Activated CD4-positive, alpha-beta T cell treated with anti-CD3 and anti-CD28 coated beads, Interleukin-2, amount 10 ng/mL, durations not matched to agents 24 days and 14 days (primary cell): ENCODE results near the gene PRKCH. TPM values are rescaled to one million over a fixed set of nuclear protein-coding genes. Genes with fewer than 3 reads are reported as not detected.
A peak's percentile ranks its signal among the peaks of the same experiment; 100 is the strongest.

Experiments
- DNase-seq: peaks from one replicate; pipeline ENCODE4 v3.0.0; 2022
- H3K27ac Mint-ChIP-seq: one replicate; pipeline ENCODE4 v1.8.0; 2022; ENCODE audit warnings: mild to moderate bottlenecking, mixed read lengths
- H3K27me3 Mint-ChIP-seq: one replicate; pipeline ENCODE4 v1.8.0; 2022; ENCODE audit warnings: mixed read lengths
- H3K36me3 Mint-ChIP-seq: one replicate; pipeline ENCODE4 v1.8.0; 2022; ENCODE audit warnings: low read depth, mild to moderate bottlenecking, mixed read lengths
- H3K4me1 Mint-ChIP-seq: one replicate; pipeline ENCODE4 v1.8.0; 2021; ENCODE audit warnings: mixed read lengths
- H3K4me3 Mint-ChIP-seq: one replicate; pipeline ENCODE4 v1.8.0; 2022; ENCODE audit warnings: mild to moderate bottlenecking, moderate library complexity, mixed read lengths
- H3K9me3 Mint-ChIP-seq: one replicate; pipeline ENCODE4 v1.8.0; 2021; ENCODE audit warnings: mixed read lengths
- intact Hi-C: fragments of 100-400 bp; cut with micrococcal nuclease; formaldehyde crosslinking; loops from one replicate; pipeline ENCODE4 v1.15.1; 2023
- total RNA-seq: library from RNA; stranded (reverse); gene quantifications from 2 replicates; pipeline ENCODE4 v1.2.3, GENCODE V29; 2022

Gene PRKCH
- total RNA-seq, 1 donor from 2014 or later: 118 TPM

DNA sequence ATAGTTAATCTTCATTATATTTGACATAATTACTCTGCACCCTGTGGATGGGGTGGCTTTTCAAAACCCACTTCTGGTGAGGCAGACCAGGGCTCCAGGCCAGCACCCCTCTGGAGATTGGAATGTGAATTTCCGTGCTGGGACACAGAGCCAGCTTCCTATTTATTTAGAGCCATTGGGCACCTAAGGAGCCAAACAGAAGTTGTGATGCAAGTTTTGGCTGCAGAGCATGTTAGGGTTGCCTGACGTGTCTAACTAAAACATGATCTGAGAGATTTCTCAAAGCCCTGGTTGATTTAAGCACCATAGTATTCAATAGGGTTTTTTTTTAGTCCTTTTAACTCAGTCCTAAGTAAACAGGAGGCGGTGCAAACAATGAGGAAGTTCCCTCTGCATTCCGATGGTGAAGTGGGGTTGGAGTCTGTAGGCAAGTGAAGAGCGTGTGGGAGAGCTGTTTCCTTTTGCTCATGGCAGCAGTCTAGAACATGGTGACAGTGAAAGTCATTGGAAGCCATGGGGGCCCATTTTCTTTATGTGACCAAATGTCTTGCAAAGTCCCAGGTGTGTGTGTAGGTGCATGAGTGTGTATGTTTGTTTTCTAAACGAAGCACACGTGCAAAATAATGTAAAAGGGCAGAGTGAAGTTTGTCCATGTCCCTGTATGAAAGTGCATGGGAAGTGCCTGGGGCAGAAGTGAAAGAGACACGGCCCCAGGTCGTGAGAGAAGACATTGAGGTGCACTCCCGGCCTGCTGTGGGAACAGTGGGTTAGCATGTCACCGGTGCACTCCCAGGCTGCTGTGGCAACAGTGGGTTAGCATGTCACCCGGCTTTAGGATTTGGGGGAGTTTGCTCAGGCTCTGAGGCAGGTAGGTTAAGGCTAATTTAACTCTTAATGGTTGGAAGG is 117.7 kb downstream of the PRKCH start:
- no peaks in the 10 kb centered on the region for H3K9me3 Mint-ChIP-seq
- intact Hi-C loops: loop anchor here (1.0 kb wide), 3 partner anchors 18 to 51 kb away; no protein-coding TSS in a partner anchor
- H3K27ac Mint-ChIP-seq: peak overlapping the region; percentile 96
- H3K36me3 Mint-ChIP-seq: peaks cover 28% of the 10 kb centered on the region
- H3K27me3 Mint-ChIP-seq: no peaks in the 10 kb centered on the region
- peak; percentile 85 for DNase-seq
- peak overlapping the region; percentile 87 for H3K4me3 Mint-ChIP-seq
- H3K4me1 Mint-ChIP-seq: peaks cover 78% of the 10 kb centered on the region

- H3K27me3 Mint-ChIP-seq: no peaks in the 10 kb centered on the region
- H3K36me3 Mint-ChIP-seq: peaks cover 26% of the 10 kb centered on the region
- peaks cover 79% of the 10 kb centered on the region for H3K4me1 Mint-ChIP-seq
- intact Hi-C loops: loop anchor here (1.0 to 10.0 kb wide), 3 partner anchors 34 to 455 kb away; partner anchors contain the start of genes SLC38A6 and TRMT5
- no peak for DNase-seq
- H3K9me3 Mint-ChIP-seq: no peaks in the 10 kb centered on the region
- peak overlapping the region; percentile 96 for H3K27ac Mint-ChIP-seq
- peak overlapping the region; percentile 87 for H3K4me3 Mint-ChIP-seq
Observed at GRCh38 chr14:61439779-61440418, 118.5 kb downstream of the PRKCH start.

DNA sequence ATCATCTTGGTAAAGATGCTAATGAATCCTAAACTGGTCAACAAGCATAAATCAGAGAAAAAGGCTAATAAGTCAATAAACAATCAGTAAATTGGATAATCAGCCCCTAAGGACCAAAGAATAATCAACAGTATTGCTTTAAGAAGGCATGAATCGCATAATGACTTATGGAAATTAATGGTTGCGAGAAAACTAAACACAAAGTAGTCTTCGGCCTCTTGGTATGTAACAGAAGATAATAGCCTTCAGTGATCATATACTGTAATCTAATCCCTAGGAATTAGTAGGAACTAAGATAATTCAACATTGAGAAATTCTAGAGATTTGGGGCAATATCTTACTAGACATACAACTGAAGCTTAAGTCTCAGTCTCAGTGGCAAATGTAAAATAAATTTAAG is 122.1 kb downstream of the PRKCH start:
- Mint-ChIP-seq H3K27ac (peak overlapping the region; percentile 87), H3K4me1 (peaks cover 83% of the 10 kb centered on the region), H3K27me3 (no peaks in the 10 kb centered on the region), H3K36me3 (peaks cover 38% of the 10 kb centered on the region), H3K4me3 (peak overlapping the region; percentile 70), H3K9me3 (no peaks in the 10 kb centered on the region)
- intact Hi-C loops: loop anchor here (10.0 kb wide), 1 partner anchor 459 kb away; the partner anchor contains the start of genes SLC38A6 and TRMT5
- DNase-seq: no peak

GRCh38 chr14:61444215-61444768 is 122.9 kb downstream of the PRKCH start:
- intact Hi-C loops: loop anchor here (1.0 to 10.0 kb wide), 3 partner anchors 8 to 459 kb away; partner anchors contain the start of genes SLC38A6 and TRMT5
- Mint-ChIP-seq H3K36me3 (peaks cover 44% of the 10 kb centered on the region), H3K27ac (peak overlapping the region; percentile 87), H3K27me3 (no peaks in the 10 kb centered on the region), H3K9me3 (no peaks in the 10 kb centered on the region), H3K4me1 (peaks cover 83% of the 10 kb centered on the region), H3K4me3 (peak overlapping the region; percentile 70)
- peak; percentile 91 for DNase-seq

GRCh38 chr14:61451491-61451890 is 130.1 kb downstream of the PRKCH start:
- no peaks in the 10 kb centered on the region for H3K27me3 Mint-ChIP-seq
- H3K36me3 Mint-ChIP-seq: peaks cover 76% of the 10 kb centered on the region
- intact Hi-C loops: loop anchor here (10.0 kb wide), 1 partner anchor 127 kb away; the partner anchor contains the start of gene PRKCH
- peak; percentile 59 for DNase-seq
- H3K9me3 Mint-ChIP-seq: no peaks in the 10 kb centered on the region
- H3K4me3 Mint-ChIP-seq: peak overlapping the region; percentile 87
- H3K4me1 Mint-ChIP-seq: peaks cover 92% of the 10 kb centered on the region
- peak overlapping the region; percentile 98 for H3K27ac Mint-ChIP-seq

- intact Hi-C loops: loop anchor here (1.0 to 10.0 kb wide), 7 partner anchors 8 to 155 kb away; partner anchors contain the start of gene PRKCH
- Mint-ChIP-seq H3K4me3 (peak overlapping the region; percentile 87), H3K27me3 (no peaks in the 10 kb centered on the region), H3K4me1 (peaks cover 91% of the 10 kb centered on the region), H3K27ac (peak overlapping the region; percentile 98), H3K9me3 (no peaks in the 10 kb centered on the region), H3K36me3 (peaks cover 77% of the 10 kb centered on the region)
- DNase-seq: peak; percentile 73
Observed at GRCh38 chr14:61451891-61452400, 130.6 kb downstream of the PRKCH start.

DNA sequence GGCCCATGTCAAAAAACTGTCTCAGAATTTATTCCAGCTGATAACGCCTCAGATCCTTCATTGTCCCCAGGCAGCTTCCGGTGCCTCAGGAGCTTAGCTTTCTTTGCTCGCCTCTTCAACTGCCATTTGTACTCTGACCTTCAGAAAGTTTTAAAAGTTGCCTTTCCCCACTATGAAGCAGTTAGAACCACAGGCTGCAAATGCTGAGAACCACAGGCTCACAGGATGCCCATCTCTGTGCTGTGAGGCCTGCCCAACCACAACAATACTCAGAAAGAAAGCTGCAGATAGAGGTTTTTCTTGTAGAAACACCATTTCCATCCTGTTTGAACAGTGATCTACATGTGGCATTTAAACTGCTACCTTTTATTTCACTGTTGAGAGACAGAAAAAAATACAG is 131.1 kb downstream of the PRKCH start:
- H3K27me3 Mint-ChIP-seq: no peaks in the 10 kb centered on the region
- DNase-seq: peak; percentile 92
- peak overlapping the region; percentile 98 for H3K27ac Mint-ChIP-seq
- H3K36me3 Mint-ChIP-seq: peaks cover 78% of the 10 kb centered on the region
- peak overlapping the region; percentile 87 for H3K4me3 Mint-ChIP-seq
- H3K4me1 Mint-ChIP-seq: peaks cover 90% of the 10 kb centered on the region
- intact Hi-C loops: loop anchor here (1.0 to 10.0 kb wide), 7 partner anchors 8 to 155 kb away; partner anchors contain the start of gene PRKCH
- no peaks in the 10 kb centered on the region for H3K9me3 Mint-ChIP-seq

GRCh38 chr14:61453103-61453767 is 131.9 kb downstream of the PRKCH start:
- peak overlapping the region; percentile 87 for H3K4me3 Mint-ChIP-seq
- peak overlapping the region; percentile 98 for H3K27ac Mint-ChIP-seq
- peaks cover 82% of the 10 kb centered on the region for H3K36me3 Mint-ChIP-seq
- peaks cover 88% of the 10 kb centered on the region for H3K4me1 Mint-ChIP-seq
- H3K9me3 Mint-ChIP-seq: no peaks in the 10 kb centered on the region
- DNase-seq: no peak
- intact Hi-C loops: loop anchor here (2.0 to 10.0 kb wide), 4 partner anchors 46 to 128 kb away; partner anchors contain the start of gene PRKCH
- no peaks in the 10 kb centered on the region for H3K27me3 Mint-ChIP-seq

DNA sequence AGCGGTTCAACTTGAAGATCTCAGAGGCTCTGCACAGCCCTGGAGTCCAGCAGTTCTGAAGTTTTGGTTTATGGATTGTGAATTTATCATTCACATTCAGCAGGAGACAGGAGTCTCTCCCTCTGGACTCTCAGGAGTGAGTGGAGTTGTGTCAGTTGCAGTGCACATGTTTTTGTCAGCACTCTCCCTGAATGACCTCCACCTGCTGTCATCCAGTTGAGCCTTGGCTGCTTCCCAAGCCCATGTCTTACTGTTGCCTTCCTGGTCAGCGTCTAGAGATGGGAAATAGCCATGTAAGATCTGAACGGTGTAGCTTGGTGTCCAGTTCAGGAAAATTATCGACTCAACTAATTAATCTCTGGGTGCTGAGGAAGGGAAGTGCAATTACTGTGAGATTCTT is 133.2 kb downstream of the PRKCH start:
- intact Hi-C loops: loop anchor here (10.0 kb wide), 1 partner anchor 130 kb away; the partner anchor contains the start of gene PRKCH
- Mint-ChIP-seq H3K27me3 (no peaks in the 10 kb centered on the region), H3K9me3 (no peaks in the 10 kb centered on the region), H3K36me3 (peaks cover 84% of the 10 kb centered on the region), H3K4me1 (peaks cover 84% of the 10 kb centered on the region), H3K4me3 (peak overlapping the region; percentile 63), H3K27ac (peak overlapping the region; percentile 98)
- DNase-seq: no peak

GRCh38 chr14:61455351-61455750 is 134.0 kb downstream of the PRKCH start:
- no peak for DNase-seq
- Mint-ChIP-seq H3K27ac (peak overlapping the region; percentile 70), H3K4me3 (peak overlapping the region; percentile 52), H3K4me1 (peaks cover 76% of the 10 kb centered on the region), H3K27me3 (no peaks in the 10 kb centered on the region), H3K36me3 (peaks cover 83% of the 10 kb centered on the region), H3K9me3 (no peaks in the 10 kb centered on the region)
- intact Hi-C loops: loop anchor here (10.0 kb wide), 1 partner anchor 131 kb away; the partner anchor contains the start of gene PRKCH

- intact Hi-C loops: loop anchor here (1.0 to 10.0 kb wide), 2 partner anchors 132 to 381 kb away; partner anchors contain the start of gene PRKCH
- H3K4me3 Mint-ChIP-seq: no peak overlapping the region
- H3K36me3 Mint-ChIP-seq: peaks cover 82% of the 10 kb centered on the region
- no peaks in the 10 kb centered on the region for H3K27me3 Mint-ChIP-seq
- H3K27ac Mint-ChIP-seq: peak overlapping the region; percentile 39
- peak; percentile 94 for DNase-seq
- peaks cover 74% of the 10 kb centered on the region for H3K4me1 Mint-ChIP-seq
- no peaks in the 10 kb centered on the region for H3K9me3 Mint-ChIP-seq
Observed at GRCh38 chr14:61456720-61457119, 135.3 kb downstream of the PRKCH start.

DNA sequence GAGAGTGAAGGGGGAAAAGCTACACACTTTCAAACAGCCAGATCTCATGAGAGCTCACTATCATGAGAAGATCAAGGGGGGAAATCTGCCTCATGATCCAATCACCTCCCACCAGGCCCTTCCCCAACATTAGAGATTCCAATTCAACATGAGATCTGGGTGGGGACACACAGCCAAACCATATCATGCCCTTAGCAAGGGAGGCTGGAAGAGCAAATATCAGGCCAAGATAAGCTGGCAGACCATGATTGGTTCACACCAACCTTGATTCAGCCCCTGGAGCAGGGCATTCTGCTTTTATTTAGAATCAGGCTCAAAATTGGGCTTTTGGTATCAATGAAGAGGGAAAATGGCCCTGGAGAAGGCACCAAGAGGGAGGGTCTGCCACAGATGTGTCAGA is 137.4 kb downstream of the PRKCH start:
- Mint-ChIP-seq H3K4me3 (no peak overlapping the region), H3K27me3 (no peaks in the 10 kb centered on the region), H3K36me3 (peaks cover 83% of the 10 kb centered on the region), H3K9me3 (no peaks in the 10 kb centered on the region), H3K27ac (peak overlapping the region; percentile 73), H3K4me1 (peaks cover 64% of the 10 kb centered on the region)
- intact Hi-C loops: loop anchor here (10.0 kb wide), 1 partner anchor 134 kb away; the partner anchor contains the start of gene PRKCH
- no peak for DNase-seq
